MM.1S (cell line): Measurements from ENCODE around the gene STMN3.

Source experiments
- DNase-seq: peaks from one replicate; pipeline ENCODE4 v3.0.0-alpha.2; 2015
- H2AFZ ChIP-seq: fragments of 300-600 bp; sonication (generic); 2 replicates; pipeline ENCODE4 v1.6.0; 2016; ENCODE audit warnings: antibody characterized with exemption, low read length
- H3F3A ChIP-seq: fragments of 300-600 bp; sonication (generic); 2 replicates; pipeline ENCODE4 v1.6.1; 2016; ENCODE audit warnings: mild to moderate bottlenecking, antibody characterized with exemption, low read length, moderate library complexity, mixed read lengths; ENCODE audit not compliant: insufficient read depth
- H3K27ac ChIP-seq: fragments of 300-600 bp; sonication (generic); 2 replicates; pipeline ENCODE4 v1.5.1; 2016; ENCODE audit warnings: mild to moderate bottlenecking, low read length
- H3K27me3 ChIP-seq: fragments of 300-600 bp; sonication (generic); replicated peaks from 2 replicates; pipeline ENCODE4 v1.6.0; 2016; ENCODE audit warnings: low read length; ENCODE audit not compliant: insufficient read depth
- H3K36me3 ChIP-seq: fragments of 300-600 bp; sonication (generic); replicated peaks from 2 replicates; pipeline ENCODE4 v1.6.1; 2016; ENCODE audit warnings: mild to moderate bottlenecking, low read length, mixed read lengths; ENCODE audit not compliant: insufficient read depth
- H3K4me1 ChIP-seq: fragments of 300-600 bp; sonication (generic); 2 replicates; pipeline ENCODE4 v1.6.1; 2016; ENCODE audit warnings: low read length, mixed read lengths
- H3K4me2 ChIP-seq: fragments of 300-600 bp; sonication (generic); 2 replicates; pipeline ENCODE4 v1.6.0; 2016; ENCODE audit warnings: low read depth, low read length
- H3K4me3 ChIP-seq: fragments of 300-600 bp; sonication (generic); 2 replicates; pipeline ENCODE4 v1.5.1; 2016; ENCODE audit warnings: low read length, mixed read lengths
- H3K79me2 ChIP-seq: fragments of 300-600 bp; sonication (generic); 2 replicates; pipeline ENCODE4 v1.6.1; 2016; ENCODE audit warnings: mixed run types, low read length, mixed read lengths
- H3K9ac ChIP-seq: fragments of 300-600 bp; sonication (generic); 2 replicates; pipeline ENCODE4 v1.6.1; 2016; ENCODE audit warnings: low read length, mixed read lengths
- H3K9me2 ChIP-seq: fragments of 300-600 bp; sonication (generic); replicated peaks from 2 replicates; pipeline ENCODE4 v1.6.1; 2016; ENCODE audit warnings: mild to moderate bottlenecking, low read length, mixed read lengths; ENCODE audit not compliant: insufficient read depth
- H3K9me3 ChIP-seq: fragments of 300-600 bp; sonication (generic); replicated peaks from 2 replicates; pipeline ENCODE4 v1.6.1; 2016; ENCODE audit warnings: mild to moderate bottlenecking, low read length, mixed read lengths; ENCODE audit not compliant: insufficient read depth
- H4K20me1 ChIP-seq: fragments of 300-600 bp; sonication (generic); 2 replicates; pipeline ENCODE4 v1.6.1; 2016; ENCODE audit warnings: mild to moderate bottlenecking, low read length, moderate library complexity, mixed read lengths; ENCODE audit not compliant: insufficient read depth
- CTCF ChIP-seq: fragments of 300-600 bp; sonication (generic); IDR thresholded peaks from 2 replicates; pipeline ENCODE4 v1.5.1; 2016; ENCODE audit warnings: antibody characterized with exemption, low read length, mixed read lengths
- EZH2 ChIP-seq: fragments of 300-600 bp; sonication (generic); optimal IDR thresholded peaks from 2 replicates; pipeline ENCODE3; 2017; ENCODE audit warnings: low read depth, mild to moderate bottlenecking, antibody characterized with exemption, low read length, mixed read lengths
- EZH2phosphoT487 ChIP-seq: fragments of 300-600 bp; sonication (generic); IDR thresholded peaks from 2 replicates; pipeline ENCODE4 v1.6.1; 2018; ENCODE audit warnings: antibody characterized with exemption, low read length

Gene STMN3

GRCh38 chr20:63692436-63693082, 39.3 kb upstream of the STMN3 start:
- no peaks in the 10 kb centered on the region for H3F3A ChIP-seq
- H3K4me2 ChIP-seq = no peak overlapping the region
- no peaks in the 10 kb centered on the region for H3K9me2 ChIP-seq
- no peak overlapping the region for H2AFZ ChIP-seq
- no peaks in the 10 kb centered on the region for H3K79me2 ChIP-seq
- no peak overlapping the region for H3K4me3 ChIP-seq
- H4K20me1 ChIP-seq = no peaks in the 10 kb centered on the region
- no peaks in the 10 kb centered on the region for H3K27me3 ChIP-seq
- H3K4me1 ChIP-seq = no peaks in the 10 kb centered on the region
- H3K27ac ChIP-seq = no peak overlapping the region
- H3K9ac ChIP-seq = no peak overlapping the region
- H3K36me3 ChIP-seq = no peaks in the 10 kb centered on the region
- no peak for DNase-seq
- H3K9me3 ChIP-seq = no peaks in the 10 kb centered on the region
- TF ChIP-seq EZH2 = no peak
- TF ChIP-seq CTCF = no peak
- TF ChIP-seq EZH2phosphoT487 = no peak

- Histone ChIP-seq H3K27ac (no peak overlapping the region), H3K36me3 (no peaks in the 10 kb centered on the region), H3K4me3 (no peak overlapping the region), H3K4me2 (no peak overlapping the region), H3K9me3 (no peaks in the 10 kb centered on the region), H2AFZ (no peak overlapping the region), H4K20me1 (no peaks in the 10 kb centered on the region), H3K27me3 (no peaks in the 10 kb centered on the region), H3F3A (no peaks in the 10 kb centered on the region), H3K9ac (no peak overlapping the region), H3K79me2 (no peaks in the 10 kb centered on the region), H3K9me2 (no peaks in the 10 kb centered on the region), H3K4me1 (no peaks in the 10 kb centered on the region)
- TF ChIP-seq EZH2phosphoT487 (no peak), EZH2 (no peak), CTCF (no peak)
- no peak for DNase-seq
Observed at GRCh38 chr20:63691711-63692435, 38.6 kb upstream of the STMN3 start.

GRCh38 chr20:63690898-63691710, 37.9 kb upstream of the STMN3 start:
- Histone ChIP-seq H3K9me3 (no peaks in the 10 kb centered on the region), H3K27ac (no peak overlapping the region), H3F3A (no peaks in the 10 kb centered on the region), H3K4me1 (no peaks in the 10 kb centered on the region), H3K9me2 (no peaks in the 10 kb centered on the region), H3K79me2 (no peaks in the 10 kb centered on the region), H3K4me3 (no peak overlapping the region), H3K4me2 (no peak overlapping the region), H4K20me1 (no peaks in the 10 kb centered on the region), H3K27me3 (no peaks in the 10 kb centered on the region), H2AFZ (no peak overlapping the region), H3K9ac (no peak overlapping the region), H3K36me3 (no peaks in the 10 kb centered on the region)
- TF ChIP-seq EZH2 (no peak), EZH2phosphoT487 (no peak), CTCF (no peak)
- no peak for DNase-seq
